HepG2 (cell line): ENCODE measurements around the gene STC2. TPM values are rescaled to one million over a fixed set of nuclear protein-coding genes. Genes with fewer than 3 reads are reported as not detected.

Experiments
- ELF1 ChIP-seq: sonication (generic); formaldehyde crosslinking; IDR thresholded peaks from 2 replicates; pipeline ENCODE4 v1.4.0; 2020; ENCODE audit warnings: missing genetic modification reagents
- GPN1 ChIP-seq: sonication (generic); formaldehyde crosslinking; IDR thresholded peaks from 2 replicates; pipeline ENCODE4 v1.5.1; 2020; ENCODE audit warnings: missing genetic modification reagents, borderline replicate concordance
- KAT8 ChIP-seq: IDR thresholded peaks from 2 replicates; pipeline ENCODE4 v1.6.1; 2016; ENCODE audit warnings: missing genetic modification reagents, missing compliant biosample characterization
- MED1 ChIP-seq: sonication (generic); formaldehyde crosslinking; IDR thresholded peaks from 2 replicates; pipeline ENCODE4 v1.4.0; 2020; ENCODE audit warnings: missing genetic modification reagents
- MXD3 ChIP-seq: IDR thresholded peaks from 2 replicates; pipeline ENCODE4 v1.6.1; 2016; ENCODE audit warnings: mild to moderate bottlenecking, missing biosample characterization, missing genetic modification reagents
- NBN ChIP-seq: fragments of 450-650 bp; conservative IDR thresholded peaks from 2 replicates; pipeline ENCODE4 v1.6.1; 2017
- NCOR1 ChIP-seq: fragments of 200-600 bp; sonication (generic); IDR thresholded peaks from 2 replicates; pipeline ENCODE4 v1.7.0; 2017; ENCODE audit warnings: antibody characterized with exemption, low read length, borderline replicate concordance
- PHF8 ChIP-seq: sonication (generic); formaldehyde crosslinking; IDR thresholded peaks from 2 replicates; pipeline ENCODE4 v1.5.0; 2020; ENCODE audit warnings: missing genetic modification reagents
- RAD21 ChIP-seq: fragments of 450-650 bp; formaldehyde crosslinking; IDR thresholded peaks from 2 replicates; pipeline ENCODE4 v1.5.0; 2020; ENCODE audit warnings: mild to moderate bottlenecking
- TMF1 ChIP-seq: sonication (generic); formaldehyde crosslinking; IDR thresholded peaks from 2 replicates; pipeline ENCODE4 v1.8.1; 2022; ENCODE audit warnings: low read depth, missing genetic modification reagents
- ZBTB10 ChIP-seq: sonication (generic); formaldehyde crosslinking; IDR thresholded peaks from 2 replicates; pipeline ENCODE4 v1.4.0; 2020; ENCODE audit warnings: missing genetic modification reagents, borderline replicate concordance
- ZHX2 ChIP-seq, 2 experiments: sonication (generic) in 1 of 2; formaldehyde crosslinking in 1 of 2; IDR thresholded peaks; 2 replicates each; pipeline versions ENCODE4 v1.6.1 to v1.9.0; 2014 to 2022; ENCODE audit warnings: antibody characterized with exemption in 1 of 2, borderline replicate concordance in 1 of 2, inconsistent platforms in 1 of 2, low read depth in 1 of 2, missing genetic modification reagents in 1 of 2
- ZMYM4 ChIP-seq: sonication (generic); formaldehyde crosslinking; IDR thresholded peaks from 2 replicates; pipeline ENCODE4 v1.8.1; 2023; ENCODE audit warnings: mild to moderate bottlenecking, missing genetic modification reagents
- ZNF562 ChIP-seq: sonication (generic); formaldehyde crosslinking; IDR thresholded peaks from 2 replicates; pipeline ENCODE4 v1.8.0; 2022; ENCODE audit warnings: missing genetic modification reagents, borderline replicate concordance
- ZNF563 ChIP-seq: sonication (generic); formaldehyde crosslinking; IDR thresholded peaks from 2 replicates; pipeline ENCODE4 v1.8.0; 2022; ENCODE audit warnings: mild to moderate bottlenecking, moderate library complexity, missing genetic modification reagents
- ZNF772 ChIP-seq: sonication (generic); formaldehyde crosslinking; IDR thresholded peaks from 2 replicates; pipeline ENCODE4 v1.5.0; 2020; ENCODE audit warnings: mild to moderate bottlenecking, missing genetic modification reagents
- ZNF883 ChIP-seq: sonication (generic); formaldehyde crosslinking; IDR thresholded peaks from 2 replicates; pipeline ENCODE4 v1.5.1; 2020; ENCODE audit warnings: mild to moderate bottlenecking, missing genetic modification reagents; ENCODE audit errors: not compliant biosample characterization
- ZSCAN9 ChIP-seq: IDR thresholded peaks from 2 replicates; pipeline ENCODE4 v1.6.1; 2016; ENCODE audit warnings: borderline replicate concordance
- polyA plus RNA-seq, 8 experiments: library from polyadenylated mRNA; depleted of rRNA in 3 of 8; stranded (reverse) in 7 of 8; unstranded in 1 of 8; fragments of >200 nt; fragmentation: Illumina TruSeq in 4 of 8; extraction: Trizol in 4 of 8; gene quantifications; 2 replicates each; pipeline versions ENCODE4 v1.2.1 to v1.2.3, GENCODE V29; 2011 to 2016; ENCODE audit warnings: low read depth in 4 of 8, missing spikeins in 1 of 8, mixed read lengths in 1 of 8; ENCODE audit not compliant: insufficient read depth in 1 of 8
- total RNA-seq, 5 experiments: library from RNA; depleted of rRNA; stranded (reverse); fragments of >200 nt; fragmentation: Illumina TruSeq; extraction: Trizol; gene quantifications; 2 replicates each; pipeline ENCODE4 v1.2.3, GENCODE V29; 2016; ENCODE audit warnings: low read depth in 1 of 5

Gene STC2
- total and polyA plus RNA-seq, 2 of the 13 experiments (the other 11 are each of a cell fraction or from before 2014, with no cell fraction given): 27.1 to 69.2 TPM

DNA sequence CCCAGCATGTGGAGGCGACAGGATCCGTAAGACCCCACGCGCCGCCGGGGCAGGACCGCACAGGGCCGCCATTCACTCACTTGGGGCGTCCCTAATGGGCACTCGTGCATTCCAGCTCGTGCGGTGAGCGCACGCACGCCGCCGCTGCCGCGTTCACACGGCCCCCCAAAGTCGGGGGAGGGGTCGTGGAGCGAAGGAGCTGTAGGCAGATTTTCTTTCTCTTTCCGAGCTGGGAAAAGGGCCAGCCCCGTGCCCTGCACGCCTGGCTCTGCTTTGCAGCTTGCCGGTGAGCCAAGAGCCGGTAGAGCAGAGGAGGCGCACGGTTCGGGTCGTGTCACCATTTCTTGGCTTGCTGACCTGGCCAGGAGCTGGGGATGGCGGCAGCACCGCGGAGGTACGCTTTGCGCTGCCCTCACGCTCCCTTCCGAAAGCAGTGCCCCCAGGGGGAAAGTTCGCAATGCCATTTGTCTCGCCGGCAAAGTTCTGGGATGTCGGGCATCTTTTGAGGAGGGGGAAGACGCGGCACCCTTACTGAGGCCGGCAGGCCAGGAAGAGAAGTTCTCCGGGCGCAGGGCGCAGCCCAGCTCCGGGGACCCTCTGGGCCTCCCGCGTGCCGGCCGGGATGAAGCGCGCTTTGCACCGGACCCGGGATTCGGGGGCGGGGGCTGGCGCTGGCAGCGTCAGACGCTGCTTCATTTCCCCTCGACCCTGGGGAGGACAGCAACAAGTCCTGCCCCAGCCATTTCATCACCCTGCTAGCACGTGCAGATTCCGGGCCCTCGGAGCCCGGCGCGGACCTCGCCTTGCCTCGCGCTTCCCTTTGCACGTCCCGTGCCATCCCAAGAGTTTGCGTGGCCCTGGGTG lies 898 bp downstream of the STC2 start (continued):
- TF ChIP-seq ZHX2 (IDR thresholded peaks at IDR 0.05; ENCODE audit: low read depth) (no peak), ZHX2 (CRISPR knock-in tag; IDR thresholded peaks at IDR 0.05; ENCODE audit: borderline replicate concordance) (no peak), KAT8 (CRISPR knock-in tag) (no peak), GPN1 (no peak), ZNF772 (CRISPR knock-in tag) (no peak), MED1 (CRISPR knock-in tag) (no peak), NBN (no peak), TMF1 (CRISPR knock-in tag) (no peak; the same call in none of the 2 replicates), ZNF883 (CRISPR knock-in tag) (peak; percentile 13), PHF8 (no peak; the same call in 1 of the 2 replicates), ZMYM4 (no peak), ELF1 (CRISPR knock-in tag) (no peak), RAD21 (CRISPR knock-in tag) (no peak), ZNF562 (CRISPR knock-in tag) (no peak), ZNF563 (CRISPR knock-in tag) (0 out of 2 replicates have a peak, but pooled peaks have one; percentile 29), NCOR1 (no peak), ZBTB10 (no peak), MXD3 (no peak), ZSCAN9 (no peak)
